ENCODE data around the gene AR. TPM values are rescaled to one million over a fixed set of nuclear protein-coding genes. Genes with fewer than 3 reads are reported as not detected.

Gene AR
- total RNA-seq, 2 experiments from 2014 or later, result not detected

GRCh38 chrX:67723580-67724351 lies 179.9 kb downstream of the AR start:
- ChIA-PET CTCF (no interaction called here), POLR2A (no interaction called here)
- DNase-seq (no peak), ATAC-seq (no peak)
- H3K27me3 Mint-ChIP-seq (ENCODE audit: low read depth), result no peaks in the 10 kb centered on the region
- H3K4me3 Mint-ChIP-seq, result no peak overlapping the region
- H3K27ac Mint-ChIP-seq, result no peak overlapping the region
- H3K36me3 Mint-ChIP-seq (ENCODE audit: low read depth), result no peaks in the 10 kb centered on the region
- no peaks in the 10 kb centered on the region for H3K4me1 Mint-ChIP-seq (ENCODE audit: low read depth)
- no peaks in the 10 kb centered on the region for H3K9me3 Mint-ChIP-seq (ENCODE audit: insufficient read depth)

DNA sequence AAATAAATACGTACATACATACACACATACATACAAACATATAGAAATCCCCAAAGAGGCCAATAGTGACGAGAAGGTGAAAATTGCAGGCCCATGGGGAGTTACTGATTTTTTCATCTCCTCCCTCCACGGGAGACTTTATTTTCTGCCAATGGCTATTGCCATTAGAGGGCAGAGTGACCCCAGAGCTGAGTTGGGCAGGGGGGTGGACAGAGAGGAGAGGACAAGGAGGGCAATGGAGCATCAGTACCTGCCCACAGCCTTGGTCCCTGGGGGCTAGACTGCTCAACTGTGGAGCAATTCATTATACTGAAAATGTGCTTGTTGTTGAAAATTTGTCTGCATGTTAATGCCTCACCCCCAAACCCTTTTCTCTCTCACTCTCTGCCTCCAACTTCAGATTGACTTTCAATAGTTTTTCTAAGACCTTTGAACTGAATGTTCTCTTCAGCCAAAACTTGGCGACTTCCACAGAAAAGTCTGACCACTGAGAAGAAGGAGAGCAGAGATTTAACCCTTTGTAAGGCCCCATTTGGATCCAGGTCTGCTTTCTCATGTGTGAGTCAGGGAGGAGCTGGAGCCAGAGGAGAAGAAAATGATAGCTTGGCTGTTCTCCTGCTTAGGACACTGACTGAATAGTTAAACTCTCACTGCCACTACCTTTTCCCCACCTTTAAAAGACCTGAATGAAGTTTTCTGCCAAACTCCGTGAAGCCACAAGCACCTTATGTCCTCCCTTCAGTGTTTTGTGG lies 180.7 kb downstream of the AR start:
- DNase-seq (no peak), ATAC-seq (no peak)
- H3K4me3 Mint-ChIP-seq, result no peak overlapping the region
- H3K27ac Mint-ChIP-seq, result no peak overlapping the region
- H3K27me3 Mint-ChIP-seq (ENCODE audit: low read depth), result no peaks in the 10 kb centered on the region
- no peaks in the 10 kb centered on the region for H3K9me3 Mint-ChIP-seq (ENCODE audit: insufficient read depth)
- no peaks in the 10 kb centered on the region for H3K36me3 Mint-ChIP-seq (ENCODE audit: low read depth)
- ChIA-PET CTCF (no interaction called here), POLR2A (no interaction called here)
- no peaks in the 10 kb centered on the region for H3K4me1 Mint-ChIP-seq (ENCODE audit: low read depth)

- ATAC-seq (no peak), DNase-seq (no peak)
- Mint-ChIP-seq H3K4me3 (no peak overlapping the region), H3K4me1 (ENCODE audit: low read depth) (no peaks in the 10 kb centered on the region), H3K27me3 (ENCODE audit: low read depth) (no peaks in the 10 kb centered on the region), H3K36me3 (ENCODE audit: low read depth) (no peaks in the 10 kb centered on the region), H3K9me3 (ENCODE audit: insufficient read depth) (no peaks in the 10 kb centered on the region), H3K27ac (no peak overlapping the region)
- ChIA-PET CTCF (no interaction called here), POLR2A (no interaction called here)
Observed at GRCh38 chrX:67725471-67725870, 181.7 kb downstream of the AR start.

GRCh38 chrX:67726018-67726417 lies 182.2 kb downstream of the AR start:
- no peaks in the 10 kb centered on the region for H3K4me1 Mint-ChIP-seq (ENCODE audit: low read depth)
- no peaks in the 10 kb centered on the region for H3K9me3 Mint-ChIP-seq (ENCODE audit: insufficient read depth)
- H3K27me3 Mint-ChIP-seq (ENCODE audit: low read depth), result no peaks in the 10 kb centered on the region
- ATAC-seq, result no peak
- ChIA-PET POLR2A (no interaction called here), CTCF (no interaction called here)
- H3K27ac Mint-ChIP-seq, result no peak overlapping the region
- H3K36me3 Mint-ChIP-seq (ENCODE audit: low read depth), result no peaks in the 10 kb centered on the region
- DNase-seq, result no peak
- H3K4me3 Mint-ChIP-seq, result no peak overlapping the region

- Mint-ChIP-seq H3K27ac (no peak overlapping the region), H3K4me1 (ENCODE audit: low read depth) (no peaks in the 10 kb centered on the region)
Observed at GRCh38 chrX:67727576-67727975, 183.8 kb downstream of the AR start.

DNA sequence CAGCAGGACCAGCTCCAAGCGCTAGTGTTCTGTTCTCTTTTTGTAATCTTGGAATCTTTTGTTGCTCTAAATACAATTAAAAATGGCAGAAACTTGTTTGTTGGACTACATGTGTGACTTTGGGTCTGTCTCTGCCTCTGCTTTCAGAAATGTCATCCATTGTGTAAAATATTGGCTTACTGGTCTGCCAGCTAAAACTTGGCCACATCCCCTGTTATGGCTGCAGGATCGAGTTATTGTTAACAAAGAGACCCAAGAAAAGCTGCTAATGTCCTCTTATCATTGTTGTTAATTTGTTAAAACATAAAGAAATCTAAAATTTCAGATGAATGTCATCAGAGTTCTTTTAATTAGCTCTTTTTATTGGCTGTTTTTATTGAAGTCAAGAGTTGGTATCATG lies 186.5 kb downstream of the AR start:
- ChIA-PET CTCF (no interaction called here), POLR2A (no interaction called here)
- Mint-ChIP-seq H3K4me1 (ENCODE audit: low read depth) (no peaks in the 10 kb centered on the region), H3K36me3 (ENCODE audit: low read depth) (no peaks in the 10 kb centered on the region), H3K4me3 (no peak overlapping the region), H3K27me3 (ENCODE audit: low read depth) (no peaks in the 10 kb centered on the region), H3K27ac (no peak overlapping the region), H3K9me3 (ENCODE audit: insufficient read depth) (no peaks in the 10 kb centered on the region)
- ATAC-seq (no peak), DNase-seq (no peak)

More at GRCh38 chrX:67727576-67727975, 183.8 kb downstream of the AR start:
- DNase-seq (no peak), ATAC-seq (no peak)
- no peaks in the 10 kb centered on the region for H3K36me3 Mint-ChIP-seq (ENCODE audit: low read depth)
- no peaks in the 10 kb centered on the region for H3K27me3 Mint-ChIP-seq (ENCODE audit: low read depth)
- no peaks in the 10 kb centered on the region for H3K9me3 Mint-ChIP-seq (ENCODE audit: insufficient read depth)
- ChIA-PET POLR2A (no interaction called here), CTCF (no interaction called here)
- H3K4me3 Mint-ChIP-seq, result no peak overlapping the region

- Mint-ChIP-seq H3K4me1 (ENCODE audit: low read depth) (no peaks in the 10 kb centered on the region), H3K27me3 (ENCODE audit: low read depth) (no peaks in the 10 kb centered on the region), H3K9me3 (ENCODE audit: insufficient read depth) (no peaks in the 10 kb centered on the region), H3K4me3 (no peak overlapping the region), H3K36me3 (ENCODE audit: low read depth) (no peaks in the 10 kb centered on the region), H3K27ac (no peak overlapping the region)
- no peak for DNase-seq
- POLR2A ChIA-PET, result no interaction called here
- ATAC-seq, result no peak
- CTCF ChIA-PET, result no interaction called here
Observed at GRCh38 chrX:67731061-67731460, 187.2 kb downstream of the AR start.

DNA sequence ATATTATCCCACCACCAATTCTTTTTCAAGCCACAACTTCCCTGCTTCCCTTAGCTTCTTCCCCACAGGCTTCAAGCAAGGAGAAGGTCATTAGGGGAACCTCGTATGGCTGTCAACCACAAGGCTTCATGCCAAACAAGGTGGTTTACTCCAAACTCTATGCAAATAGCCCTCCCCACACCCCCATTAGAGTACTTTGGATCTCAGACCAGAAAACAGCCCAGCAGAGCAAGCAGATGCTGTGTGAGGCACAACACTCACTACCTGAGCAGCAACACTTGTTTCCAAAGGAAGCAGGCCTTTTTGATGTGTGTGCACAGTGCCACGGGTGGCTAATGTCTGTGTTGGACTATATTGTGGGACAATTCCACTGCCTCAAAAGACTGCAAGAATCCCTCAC lies 189.0 kb downstream of the AR start:
- no peak for DNase-seq
- H3K4me3 Mint-ChIP-seq, result no peak overlapping the region
- ATAC-seq, result no peak
- H3K36me3 Mint-ChIP-seq (ENCODE audit: low read depth), result no peaks in the 10 kb centered on the region
- H3K9me3 Mint-ChIP-seq (ENCODE audit: insufficient read depth), result no peaks in the 10 kb centered on the region
- CTCF ChIA-PET, result no interaction called here
- H3K27me3 Mint-ChIP-seq (ENCODE audit: low read depth), result no peaks in the 10 kb centered on the region
- H3K4me1 Mint-ChIP-seq (ENCODE audit: low read depth), result no peaks in the 10 kb centered on the region
- H3K27ac Mint-ChIP-seq, result no peak overlapping the region
- POLR2A ChIA-PET, result no interaction called here

GRCh38 chrX:67734111-67734753 lies 190.4 kb downstream of the AR start:
- CTCF ChIA-PET, result no interaction called here
- POLR2A ChIA-PET, result no interaction called here
- Mint-ChIP-seq H3K9me3 (ENCODE audit: insufficient read depth) (no peaks in the 10 kb centered on the region), H3K4me1 (ENCODE audit: low read depth) (no peaks in the 10 kb centered on the region), H3K27ac (no peak overlapping the region), H3K27me3 (ENCODE audit: low read depth) (no peaks in the 10 kb centered on the region), H3K36me3 (ENCODE audit: low read depth) (no peaks in the 10 kb centered on the region), H3K4me3 (no peak overlapping the region)
- ATAC-seq (no peak), DNase-seq (no peak)

DNA sequence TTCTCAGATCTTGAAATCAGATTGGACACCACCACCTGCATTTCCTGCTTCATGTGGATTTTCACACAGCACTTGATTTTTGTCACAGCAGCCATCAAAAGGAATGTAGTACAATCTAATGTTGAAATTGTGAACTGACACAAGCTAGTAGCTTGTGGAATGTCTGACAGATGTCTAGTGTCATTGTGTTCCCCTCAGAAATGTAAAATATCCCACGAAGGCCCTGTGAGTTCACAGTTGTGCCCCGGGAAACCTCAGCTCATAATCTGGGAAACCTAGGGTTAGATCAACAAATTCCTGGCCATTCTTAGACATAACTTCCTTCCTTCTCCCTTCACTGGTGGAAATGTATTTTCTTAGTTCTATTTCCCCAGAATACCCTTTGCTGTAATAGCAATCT lies 205.7 kb downstream of the AR start:
- H3K4me1 Mint-ChIP-seq (ENCODE audit: low read depth), result no peaks in the 10 kb centered on the region
- no peak overlapping the region for H3K27ac Mint-ChIP-seq
- no peaks in the 10 kb centered on the region for H3K36me3 Mint-ChIP-seq (ENCODE audit: low read depth)
- DNase-seq (no peak), ATAC-seq (no peak)
- POLR2A ChIA-PET, result no interaction called here
- H3K27me3 Mint-ChIP-seq (ENCODE audit: low read depth), result no peaks in the 10 kb centered on the region
- no peak overlapping the region for H3K4me3 Mint-ChIP-seq
- no peaks in the 10 kb centered on the region for H3K9me3 Mint-ChIP-seq (ENCODE audit: insufficient read depth)
- CTCF ChIA-PET, result no interaction called here

DNA sequence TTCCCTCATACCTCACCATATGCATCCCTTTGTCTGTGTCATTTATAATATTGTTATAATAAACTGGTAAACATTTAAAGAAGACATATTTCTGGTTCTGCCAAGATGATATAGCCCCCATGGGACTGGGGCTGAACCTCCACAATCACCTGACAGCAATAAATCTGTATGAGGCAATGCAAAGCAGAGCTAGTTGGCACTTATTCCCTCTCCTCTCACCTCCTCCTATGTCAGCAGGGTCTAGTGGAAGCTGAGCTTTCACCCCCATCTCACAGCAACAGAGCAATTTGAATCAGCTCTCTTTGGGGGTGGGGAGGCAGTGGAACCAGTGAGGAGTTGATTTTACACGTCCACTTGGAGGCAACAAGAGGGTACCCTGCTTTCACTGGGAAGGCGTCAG lies 206.9 kb downstream of the AR start:
- H3K27ac Mint-ChIP-seq, result no peak overlapping the region
- ATAC-seq, result no peak
- DNase-seq, result no peak
- H3K4me1 Mint-ChIP-seq (ENCODE audit: low read depth), result no peaks in the 10 kb centered on the region
- H3K4me3 Mint-ChIP-seq, result no peak overlapping the region
- H3K9me3 Mint-ChIP-seq (ENCODE audit: insufficient read depth), result no peaks in the 10 kb centered on the region
- no peaks in the 10 kb centered on the region for H3K27me3 Mint-ChIP-seq (ENCODE audit: low read depth)
- ChIA-PET CTCF (no interaction called here), POLR2A (no interaction called here)
- no peaks in the 10 kb centered on the region for H3K36me3 Mint-ChIP-seq (ENCODE audit: low read depth)

DNA sequence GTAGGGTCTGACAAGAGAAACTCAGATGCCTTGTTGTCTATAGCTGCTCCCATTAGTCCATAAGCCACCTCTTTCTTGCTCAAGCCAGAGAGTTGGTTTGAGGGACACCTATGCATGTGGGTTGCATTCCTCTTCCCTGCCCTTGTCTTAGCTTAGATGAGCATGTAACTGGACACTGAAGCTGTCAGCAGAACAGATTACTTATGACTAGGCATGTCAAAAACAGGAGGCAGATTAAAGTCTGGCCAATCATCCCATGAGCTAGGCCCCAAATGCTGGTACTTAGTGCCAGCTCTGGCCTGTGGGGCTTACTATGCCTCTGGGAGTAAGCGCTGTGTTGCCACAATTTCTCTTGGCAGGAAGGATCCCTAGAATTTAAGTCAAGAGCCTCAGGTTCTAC lies 215.2 kb downstream of the AR start:
- Mint-ChIP-seq H3K4me1 (ENCODE audit: low read depth) (no peaks in the 10 kb centered on the region), H3K36me3 (ENCODE audit: low read depth) (no peaks in the 10 kb centered on the region), H3K4me3 (no peak overlapping the region), H3K9me3 (ENCODE audit: insufficient read depth) (no peaks in the 10 kb centered on the region), H3K27ac (no peak overlapping the region), H3K27me3 (ENCODE audit: low read depth) (no peaks in the 10 kb centered on the region)
- DNase-seq, result no peak
- ChIA-PET POLR2A (no interaction called here), CTCF (no interaction called here)
- ATAC-seq, result no peak

Measured in activated CD8-positive, alpha-beta T cell treated with anti-CD3 and anti-CD28 coated beads, Interleukin-2, amount 10 ng/mL, durations not matched to agents 7 days and 5 days (primary cell).